DND-41 (cell line): ENCODE results near the gene UVSSA.

ENCODE experiments used
- ATAC-seq: fragments of 200-7000 bp; cut with Tn5 transposase; 3 replicates; pipeline ENCODE4 v1.9.1; 2021; ENCODE audit warnings: low read depth; ENCODE audit not compliant: insufficient read depth
- DNase-seq: peaks from one replicate; pipeline ENCODE4 v3.0.0-alpha.2; 2020
- H2AFZ ChIP-seq: 2 replicates; pipeline ENCODE4 v1.6.0; 2012; ENCODE audit warnings: low read depth, low read length
- H3K27ac ChIP-seq: 2 replicates; pipeline ENCODE4 v1.5.1; 2012; ENCODE audit warnings: low read length, inconsistent platforms
- H3K27me3 ChIP-seq: fragments of 200-600 bp; sonication (generic); 2 replicates; pipeline ENCODE4 v1.6.0; 2012; ENCODE audit warnings: low read length, mild to moderate bottlenecking, inconsistent platforms; ENCODE audit not compliant: insufficient read depth, poor library complexity
- H3K36me3 ChIP-seq: 2 replicates; pipeline ENCODE4 v1.5.1; 2012; ENCODE audit warnings: low read length, inconsistent platforms; ENCODE audit not compliant: insufficient read depth
- H3K4me1 ChIP-seq: 2 replicates; pipeline ENCODE4 v1.5.1; 2012; ENCODE audit warnings: mild to moderate bottlenecking, low read length; ENCODE audit not compliant: insufficient read depth
- H3K4me2 ChIP-seq: 2 replicates; pipeline ENCODE4 v1.6.0; 2012; ENCODE audit warnings: mild to moderate bottlenecking, moderate library complexity, low read length, inconsistent platforms; ENCODE audit not compliant: insufficient read depth
- H3K4me3 ChIP-seq, 2 experiments: fragments of 200-600 bp in 1 of 2; shearing (Covaris generic) in 1 of 2; 2 replicates each; pipeline ENCODE4 v1.5.1; 2012 to 2016; ENCODE audit warnings: inconsistent platforms in 2 of 2, low read length in 2 of 2, mild to moderate bottlenecking in 2 of 2, low read depth in 1 of 2, moderate library complexity in 1 of 2
- H3K79me2 ChIP-seq: 2 replicates; pipeline ENCODE4 v1.6.0; 2012; ENCODE audit warnings: low read length, inconsistent platforms; ENCODE audit not compliant: insufficient read depth
- H3K9ac ChIP-seq: 2 replicates; pipeline ENCODE4 v1.6.0; 2012; ENCODE audit warnings: low read depth, mild to moderate bottlenecking, inconsistent platforms, low read length, moderate library complexity
- H3K9me3 ChIP-seq: 2 replicates; pipeline ENCODE4 v1.5.1; 2012; ENCODE audit warnings: low read length, moderate library complexity, mild to moderate bottlenecking, inconsistent platforms; ENCODE audit not compliant: insufficient read depth, severe bottlenecking
- H4K20me1 ChIP-seq: 2 replicates; pipeline ENCODE4 v1.6.0; 2012; ENCODE audit warnings: low read length; ENCODE audit not compliant: insufficient read depth
- EZH2 ChIP-seq: IDR thresholded peaks from 3 replicates; pipeline ENCODE4 v1.6.1; 2012; ENCODE audit warnings: borderline replicate concordance, low read depth, mild to moderate bottlenecking, moderate library complexity, low read length, inconsistent platforms; ENCODE audit not compliant: severe bottlenecking
- TF ChIP-seq, protein P1 (sequence below): IDR thresholded peaks from 2 replicates; pipeline ENCODE4 v1.5.1; 2012; ENCODE audit warnings: borderline replicate concordance, low read length, moderate library complexity, mild to moderate bottlenecking; ENCODE audit not compliant: poor library complexity, severe bottlenecking; ENCODE audit errors: extremely low read depth

The UVSSA gene

DNA sequence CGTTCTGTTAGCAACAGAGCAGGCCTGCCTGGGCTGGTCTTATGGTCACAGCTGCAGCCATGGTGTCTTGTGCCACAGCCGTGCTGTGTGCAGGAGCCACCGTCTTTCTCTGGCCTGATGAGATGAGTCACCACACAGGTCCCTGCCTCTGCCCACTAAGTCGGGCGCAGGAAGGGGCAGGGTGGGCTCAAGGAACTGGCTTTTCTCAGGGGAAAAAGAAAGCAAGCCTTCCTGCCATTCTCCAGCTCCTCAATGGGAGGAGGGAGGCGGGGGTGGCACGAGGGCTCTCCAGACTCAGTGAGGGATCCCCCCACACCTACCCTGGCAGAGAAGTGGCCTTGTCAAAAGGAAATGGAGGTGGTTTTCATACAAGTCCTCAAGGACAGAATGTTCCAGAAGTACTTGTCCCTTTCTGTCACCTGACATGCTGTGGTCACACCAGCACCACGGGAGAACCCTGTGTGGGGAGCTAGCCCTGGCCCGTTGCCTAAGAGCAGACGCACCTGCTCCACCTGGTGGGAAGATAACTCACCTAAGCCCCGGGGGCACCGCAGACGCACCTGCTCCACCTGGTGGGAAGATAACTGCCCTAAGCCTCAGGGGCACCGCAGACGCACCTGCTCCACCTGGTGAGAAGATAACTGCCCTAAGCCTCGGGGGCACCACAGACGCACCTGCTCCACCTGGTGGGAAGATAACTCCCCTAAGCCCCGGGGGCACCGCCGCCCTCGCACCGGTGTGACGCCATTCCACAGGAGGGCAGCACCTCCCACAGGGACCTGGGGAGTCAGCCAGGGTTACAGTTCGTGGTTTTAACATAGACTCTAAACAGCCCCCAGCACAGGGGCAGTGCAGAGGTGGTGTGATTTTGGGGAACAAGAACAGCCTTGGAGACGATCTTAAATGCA lies 18.5 kb downstream of the UVSSA start:
- no peaks in the 10 kb centered on the region for H3K79me2 ChIP-seq
- H3K4me3 ChIP-seq = no peak overlapping the region
- no peak overlapping the region for H2AFZ ChIP-seq
- no peaks in the 10 kb centered on the region for H3K9me3 ChIP-seq
- TF ChIP-seq, protein P1, sequence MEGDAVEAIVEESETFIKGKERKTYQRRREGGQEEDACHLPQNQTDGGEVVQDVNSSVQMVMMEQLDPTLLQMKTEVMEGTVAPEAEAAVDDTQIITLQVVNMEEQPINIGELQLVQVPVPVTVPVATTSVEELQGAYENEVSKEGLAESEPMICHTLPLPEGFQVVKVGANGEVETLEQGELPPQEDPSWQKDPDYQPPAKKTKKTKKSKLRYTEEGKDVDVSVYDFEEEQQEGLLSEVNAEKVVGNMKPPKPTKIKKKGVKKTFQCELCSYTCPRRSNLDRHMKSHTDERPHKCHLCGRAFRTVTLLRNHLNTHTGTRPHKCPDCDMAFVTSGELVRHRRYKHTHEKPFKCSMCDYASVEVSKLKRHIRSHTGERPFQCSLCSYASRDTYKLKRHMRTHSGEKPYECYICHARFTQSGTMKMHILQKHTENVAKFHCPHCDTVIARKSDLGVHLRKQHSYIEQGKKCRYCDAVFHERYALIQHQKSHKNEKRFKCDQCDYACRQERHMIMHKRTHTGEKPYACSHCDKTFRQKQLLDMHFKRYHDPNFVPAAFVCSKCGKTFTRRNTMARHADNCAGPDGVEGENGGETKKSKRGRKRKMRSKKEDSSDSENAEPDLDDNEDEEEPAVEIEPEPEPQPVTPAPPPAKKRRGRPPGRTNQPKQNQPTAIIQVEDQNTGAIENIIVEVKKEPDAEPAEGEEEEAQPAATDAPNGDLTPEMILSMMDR = peak; percentile 26
- TF ChIP-seq EZH2 = no peak
- H3K27ac ChIP-seq = peak overlapping the region; percentile 40; the same call in 1 of the 2 replicates
- no peak overlapping the region for H3K9ac ChIP-seq
- peaks cover 13% of the 10 kb centered on the region; the same call in 1 of the 2 replicates for H3K36me3 ChIP-seq
- no peaks in the 10 kb centered on the region for H3K4me1 ChIP-seq
- H4K20me1 ChIP-seq = 0 out of 2 replicates have a peak, but pooled peaks cover 4% of the 10 kb centered on the region
- ATAC-seq (0 out of 3 replicates have a peak, but pooled peaks have one; percentile 30), DNase-seq (no peak)
- no peak overlapping the region for H3K4me2 ChIP-seq
- no peaks in the 10 kb centered on the region for H3K27me3 ChIP-seq

DNA sequence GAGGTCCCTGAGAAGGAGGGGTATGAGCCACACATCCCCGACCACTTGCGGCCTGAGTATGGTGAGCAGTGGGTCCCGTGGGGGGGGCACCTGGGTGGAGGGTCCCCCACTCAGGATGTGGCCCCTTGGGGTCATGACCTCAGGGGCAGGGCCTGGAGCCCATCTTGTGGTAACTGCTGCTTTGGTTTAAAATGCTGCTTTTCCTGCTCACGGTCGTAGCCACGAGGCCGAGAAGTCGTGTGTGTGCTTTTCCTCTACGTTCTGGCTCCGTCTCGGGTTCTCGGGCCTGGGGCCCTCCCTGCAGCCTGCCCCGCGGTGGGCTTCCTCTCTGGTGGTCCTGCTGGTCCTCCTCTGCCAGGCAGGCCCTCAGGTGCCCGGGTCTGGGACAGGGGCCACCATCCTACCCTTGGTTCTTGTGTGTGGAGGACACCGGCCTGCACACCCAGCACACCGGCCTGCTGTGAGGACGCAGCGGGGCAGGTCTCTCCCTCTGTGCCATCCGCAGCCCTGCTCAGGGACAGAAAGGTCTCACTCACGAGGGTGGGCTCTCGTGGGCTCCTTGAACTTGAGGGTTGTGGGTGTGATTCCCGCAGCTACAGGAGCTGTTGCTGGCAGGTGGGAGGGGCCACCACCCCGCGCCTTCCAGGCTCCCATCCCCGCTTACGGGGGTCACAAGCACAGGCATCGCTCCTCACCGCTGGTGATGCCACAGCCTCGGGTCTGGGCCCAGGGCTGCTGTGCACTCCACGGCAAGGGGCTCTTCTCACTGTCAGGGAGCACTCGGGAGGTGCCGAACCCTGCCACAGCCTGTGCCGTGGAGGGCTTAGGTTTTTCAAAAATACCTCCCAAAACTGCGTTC lies 19.6 kb downstream of the UVSSA start:
- no peak for TF ChIP-seq EZH2
- TF ChIP-seq, protein P1 = no peak
- Histone ChIP-seq H3K27me3 (no peaks in the 10 kb centered on the region), H3K27ac (no peak overlapping the region), H3K4me1 (no peaks in the 10 kb centered on the region), H3K79me2 (no peaks in the 10 kb centered on the region), H3K4me2 (no peak overlapping the region), H3K36me3 (peaks cover 19% of the 10 kb centered on the region), H4K20me1 (peaks cover 6% of the 10 kb centered on the region; the same call in 1 of the 2 replicates), H3K4me3 (no peak overlapping the region), H2AFZ (no peak overlapping the region), H3K9me3 (no peaks in the 10 kb centered on the region), H3K9ac (no peak overlapping the region)
- DNase-seq (no peak), ATAC-seq (no peak)

DNA sequence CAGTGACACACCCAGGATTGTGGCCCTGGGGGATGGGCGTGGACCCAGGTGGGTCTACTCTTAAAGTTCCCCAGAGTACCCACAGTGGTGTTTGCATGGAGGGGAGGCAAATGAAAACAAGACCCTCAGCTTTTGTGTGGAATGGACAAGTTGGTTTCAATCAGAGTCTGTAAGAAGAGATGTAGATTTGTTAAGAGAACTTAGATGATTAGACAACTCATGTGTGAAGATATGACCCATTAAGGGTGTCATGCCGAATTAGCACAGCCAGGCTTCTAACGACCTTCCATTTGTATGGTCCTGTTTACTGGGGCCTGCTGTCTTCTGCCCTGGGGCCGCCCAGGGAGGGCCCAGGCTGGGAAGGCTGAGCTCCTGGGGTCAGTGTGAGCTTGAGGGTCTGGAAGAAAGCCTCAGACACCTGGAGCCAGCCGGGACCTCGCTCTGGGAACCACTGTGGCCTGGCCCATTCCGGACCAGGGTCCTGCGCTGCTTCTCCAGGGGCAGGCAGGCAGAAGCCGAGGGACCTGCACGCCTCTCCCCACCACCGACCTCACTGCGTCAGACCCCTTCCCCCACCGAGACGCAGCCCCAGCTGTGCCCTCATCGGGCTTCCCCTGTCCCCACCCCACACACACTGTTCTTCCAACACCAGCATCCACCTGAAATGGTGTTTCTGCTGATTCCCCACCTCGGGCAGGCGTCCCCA lies 20.4 kb downstream of the UVSSA start:
- Histone ChIP-seq H3K79me2 (no peaks in the 10 kb centered on the region), H3K9me3 (no peaks in the 10 kb centered on the region), H4K20me1 (peaks cover 7% of the 10 kb centered on the region; the same call in 1 of the 2 replicates), H3K36me3 (peaks cover 21% of the 10 kb centered on the region), H3K27ac (no peak overlapping the region), H3K4me2 (no peak overlapping the region), H3K4me3 (no peak overlapping the region), H3K9ac (no peak overlapping the region), H3K4me1 (no peaks in the 10 kb centered on the region), H2AFZ (no peak overlapping the region), H3K27me3 (no peaks in the 10 kb centered on the region)
- no peak for ATAC-seq
- TF ChIP-seq EZH2 = no peak
- TF ChIP-seq, protein P1 = no peak
- DNase-seq = no peak
